ENCODE results near the gene LRRC75A.

GRCh38 chr17:16472539-16472938 is 19.5 kb downstream of the LRRC75A start:
- TF ChIP-seq, protein P1, sequence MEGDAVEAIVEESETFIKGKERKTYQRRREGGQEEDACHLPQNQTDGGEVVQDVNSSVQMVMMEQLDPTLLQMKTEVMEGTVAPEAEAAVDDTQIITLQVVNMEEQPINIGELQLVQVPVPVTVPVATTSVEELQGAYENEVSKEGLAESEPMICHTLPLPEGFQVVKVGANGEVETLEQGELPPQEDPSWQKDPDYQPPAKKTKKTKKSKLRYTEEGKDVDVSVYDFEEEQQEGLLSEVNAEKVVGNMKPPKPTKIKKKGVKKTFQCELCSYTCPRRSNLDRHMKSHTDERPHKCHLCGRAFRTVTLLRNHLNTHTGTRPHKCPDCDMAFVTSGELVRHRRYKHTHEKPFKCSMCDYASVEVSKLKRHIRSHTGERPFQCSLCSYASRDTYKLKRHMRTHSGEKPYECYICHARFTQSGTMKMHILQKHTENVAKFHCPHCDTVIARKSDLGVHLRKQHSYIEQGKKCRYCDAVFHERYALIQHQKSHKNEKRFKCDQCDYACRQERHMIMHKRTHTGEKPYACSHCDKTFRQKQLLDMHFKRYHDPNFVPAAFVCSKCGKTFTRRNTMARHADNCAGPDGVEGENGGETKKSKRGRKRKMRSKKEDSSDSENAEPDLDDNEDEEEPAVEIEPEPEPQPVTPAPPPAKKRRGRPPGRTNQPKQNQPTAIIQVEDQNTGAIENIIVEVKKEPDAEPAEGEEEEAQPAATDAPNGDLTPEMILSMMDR (conservative IDR thresholded peaks at IDR 0.05; ENCODE audit: low read length) = no peak
- TF ChIP-seq EZH2phosphoT487 (IDR thresholded peaks at IDR 0.05; ENCODE audit: borderline replicate concordance) = no peak
